NOMO-1 (cell line): ENCODE measurements around the gene RHOBTB1.

ENCODE experiments used
- DNase-seq, 2 experiments: peaks; one replicate each; lab custom pipeline; 2025; ENCODE audit not compliant: unreplicated experiment in 2 of 2; lab: John Stamatoyannopoulos, UW

Gene RHOBTB1

GRCh38 chr10:60942788-60943315 is 1.1 kb downstream of the RHOBTB1 start:
- DNase-seq, result no peak

- DNase-seq, result no peak
Observed at GRCh38 chr10:60942134-60942787, 1.7 kb downstream of the RHOBTB1 start.

- no peak for DNase-seq
Observed at GRCh38 chr10:60940446-60940845, 3.5 kb downstream of the RHOBTB1 start.

- no peak for DNase-seq
Observed at GRCh38 chr10:60937784-60938654, 6.0 kb downstream of the RHOBTB1 start.

GRCh38 chr10:60937022-60937421 is 7.0 kb downstream of the RHOBTB1 start:
- DNase-seq, result no peak

GRCh38 chr10:60934215-60935175 is 9.5 kb downstream of the RHOBTB1 start:
- no peak for DNase-seq

- no peak for DNase-seq
Observed at GRCh38 chr10:60932756-60933155, 11.2 kb downstream of the RHOBTB1 start.

- DNase-seq, result no peak
Observed at GRCh38 chr10:60930237-60930636, 13.7 kb downstream of the RHOBTB1 start.

GRCh38 chr10:60921633-60922032 is 22.4 kb downstream of the RHOBTB1 start:
- DNase-seq, result no peak

GRCh38 chr10:60920479-60920878 is 23.5 kb downstream of the RHOBTB1 start:
- DNase-seq, result no peak

GRCh38 chr10:60919551-60919950 is 24.4 kb downstream of the RHOBTB1 start:
- no peak for DNase-seq

GRCh38 chr10:60917331-60918280 is 26.4 kb downstream of the RHOBTB1 start:
- no peak for DNase-seq

- no peak for DNase-seq
Observed at GRCh38 chr10:60916025-60916424, 28.0 kb downstream of the RHOBTB1 start.

- no peak for DNase-seq
Observed at GRCh38 chr10:60914690-60915141, 29.3 kb downstream of the RHOBTB1 start.

GRCh38 chr10:60913657-60914056 is 30.3 kb downstream of the RHOBTB1 start:
- no peak for DNase-seq

GRCh38 chr10:60913071-60913470 is 30.9 kb downstream of the RHOBTB1 start:
- DNase-seq, result no peak

GRCh38 chr10:60911715-60912114 is 32.3 kb downstream of the RHOBTB1 start:
- DNase-seq, result no peak

GRCh38 chr10:60911216-60911615 is 32.8 kb downstream of the RHOBTB1 start:
- DNase-seq, result no peak

GRCh38 chr10:60910543-60910942 is 33.4 kb downstream of the RHOBTB1 start:
- peak in 1 of 2 experiments; percentile 0 for DNase-seq

- no peak for DNase-seq
Observed at GRCh38 chr10:60908896-60909295, 35.1 kb downstream of the RHOBTB1 start.
